SK-N-SH treated with all-trans-retinoic acid at 6 μM for 48 hours (cell line): Measurements from ENCODE around the gene DDIAS.

ENCODE experiments used
- ATAC-seq: fragments of 200-7000 bp; cut with Tn5 transposase; 3 replicates; pipeline ENCODE4 v1.9.1; 2020; ENCODE audit warnings: mild to moderate bottlenecking, moderate library complexity
- ARNTL ChIP-seq: fragments of 450-650 bp; formaldehyde crosslinking; IDR thresholded peaks from 2 replicates; pipeline ENCODE4 v1.5.0; 2020; ENCODE audit warnings: low read depth, mild to moderate bottlenecking, moderate library complexity, borderline replicate concordance
- BACH2 ChIP-seq: fragments of 250-450 bp; sonication (Bioruptor Pico); IDR thresholded peaks from 2 replicates; pipeline ENCODE4 v1.9.0; 2021; ENCODE audit warnings: mild to moderate bottlenecking, borderline replicate concordance
- CREB5 ChIP-seq: fragments of 250-450 bp; sonication (Bioruptor Pico); IDR thresholded peaks from 2 replicates; pipeline ENCODE4 v1.5.1; 2020; ENCODE audit warnings: low read depth, mild to moderate bottlenecking, moderate library complexity
- CSDC2 ChIP-seq: fragments of 250-450 bp; sonication (Bioruptor Pico); IDR thresholded peaks from 2 replicates; pipeline ENCODE4 v1.5.0; 2020; ENCODE audit warnings: mild to moderate bottlenecking, moderate library complexity
- CSRNP3 ChIP-seq: fragments of 250-450 bp; sonication (Bioruptor Pico); IDR thresholded peaks from 2 replicates; pipeline ENCODE4 v1.5.1; 2021; ENCODE audit warnings: mild to moderate bottlenecking, moderate library complexity
- GLIS3 ChIP-seq: fragments of 250-450 bp; sonication (Bioruptor Pico); IDR thresholded peaks from 2 replicates; pipeline ENCODE4 v1.5.0; 2020; ENCODE audit warnings: mild to moderate bottlenecking, moderate library complexity
- ISL1 ChIP-seq: fragments of 250-450 bp; sonication (Bioruptor Pico); IDR thresholded peaks from 2 replicates; pipeline ENCODE4 v2.1.2; 2022; ENCODE audit warnings: mild to moderate bottlenecking, moderate library complexity
- OSR1 ChIP-seq: fragments of 250-450 bp; sonication (Bioruptor Pico); IDR thresholded peaks from 2 replicates; pipeline ENCODE4 v1.8.0; 2022; ENCODE audit warnings: moderate library complexity, mild to moderate bottlenecking, inconsistent platforms
- POU6F1 ChIP-seq: fragments of 250-450 bp; sonication (Bioruptor Pico); IDR thresholded peaks from 2 replicates; pipeline ENCODE4 v1.8.0; 2021; ENCODE audit warnings: low read depth, mild to moderate bottlenecking, moderate library complexity, borderline replicate concordance
- RARB ChIP-seq: fragments of 250-450 bp; sonication (Bioruptor Pico); IDR thresholded peaks from 2 replicates; pipeline ENCODE4 v1.8.0; 2021; ENCODE audit warnings: mild to moderate bottlenecking, moderate library complexity
- TCF4 ChIP-seq: fragments of 250-450 bp; sonication (Bioruptor Pico); IDR thresholded peaks from 2 replicates; pipeline ENCODE4 v1.8.0; 2021; ENCODE audit warnings: mild to moderate bottlenecking, moderate library complexity, borderline replicate concordance
- TSHZ2 ChIP-seq: fragments of 250-450 bp; sonication (Bioruptor Pico); IDR thresholded peaks from 2 replicates; pipeline ENCODE4 v1.5.0; 2020; ENCODE audit warnings: mild to moderate bottlenecking, moderate library complexity
- ZC3H10 ChIP-seq: fragments of 250-450 bp; sonication (Bioruptor Pico); IDR thresholded peaks from 2 replicates; pipeline ENCODE4 v1.5.1; 2021; ENCODE audit warnings: mild to moderate bottlenecking, moderate library complexity
- ZNF565 ChIP-seq: fragments of 450-650 bp; formaldehyde crosslinking; conservative IDR thresholded peaks from 2 replicates; pipeline ENCODE4 v1.5.0; 2020; ENCODE audit warnings: low read depth, mild to moderate bottlenecking, moderate library complexity
- ZNF70 ChIP-seq: fragments of 450-650 bp; formaldehyde crosslinking; IDR thresholded peaks from 2 replicates; pipeline ENCODE4 v1.5.0; 2020; ENCODE audit warnings: mild to moderate bottlenecking, moderate library complexity

The DDIAS gene

GRCh38 chr11:82892611-82893169 is 8.8 kb upstream of the DDIAS start:
- no peak for ATAC-seq
- TF ChIP-seq OSR1 (CRISPR knock-in tag) (no peak), TCF4 (no peak), ARNTL (CRISPR knock-in tag) (no peak), ZNF70 (CRISPR knock-in tag) (no peak), BACH2 (CRISPR knock-in tag) (no peak), RARB (CRISPR knock-in tag) (no peak), POU6F1 (CRISPR knock-in tag) (no peak), ISL1 (CRISPR knock-in tag) (no peak), CSRNP3 (CRISPR knock-in tag) (no peak), ZNF565 (CRISPR knock-in tag) (no peak)

- no peak for ATAC-seq
- TF ChIP-seq CSRNP3 (CRISPR knock-in tag) (no peak), GLIS3 (CRISPR knock-in tag) (no peak), RARB (CRISPR knock-in tag) (no peak), POU6F1 (CRISPR knock-in tag) (no peak), CSDC2 (CRISPR knock-in tag) (no peak), CREB5 (CRISPR knock-in tag) (no peak)
These were observed 6.0 kb upstream of the DDIAS start for GRCh38 chr11:82895437-82896091.

- no peak for ATAC-seq
- TF ChIP-seq ZC3H10 (no peak), RARB (CRISPR knock-in tag) (no peak), TSHZ2 (CRISPR knock-in tag) (no peak), CREB5 (CRISPR knock-in tag) (no peak), BACH2 (CRISPR knock-in tag) (no peak), ARNTL (CRISPR knock-in tag) (no peak), POU6F1 (CRISPR knock-in tag) (no peak)
These were observed 5.4 kb upstream of the DDIAS start for GRCh38 chr11:82896183-82896582.
